GM12865 (cell line): ENCODE measurements around the gene MBD3.

Experiments
- DNase-seq: peaks from one replicate; pipeline ENCODE4 v3.0.0; 2010; ENCODE audit warnings: low read depth
- H3K4me3 ChIP-seq: 2 replicates; pipeline ENCODE4 v1.5.1; 2011; ENCODE audit warnings: mild to moderate bottlenecking, low read depth, low read length, control low read depth
- TF ChIP-seq, protein P1 (sequence below): IDR thresholded peaks from 2 replicates; pipeline ENCODE4 v1.5.1; 2011; ENCODE audit warnings: low read length, control low read depth, low read depth, inconsistent platforms; ENCODE audit not compliant: insufficient read depth; ENCODE audit errors: missing control alignments

MBD3 gene

DNA sequence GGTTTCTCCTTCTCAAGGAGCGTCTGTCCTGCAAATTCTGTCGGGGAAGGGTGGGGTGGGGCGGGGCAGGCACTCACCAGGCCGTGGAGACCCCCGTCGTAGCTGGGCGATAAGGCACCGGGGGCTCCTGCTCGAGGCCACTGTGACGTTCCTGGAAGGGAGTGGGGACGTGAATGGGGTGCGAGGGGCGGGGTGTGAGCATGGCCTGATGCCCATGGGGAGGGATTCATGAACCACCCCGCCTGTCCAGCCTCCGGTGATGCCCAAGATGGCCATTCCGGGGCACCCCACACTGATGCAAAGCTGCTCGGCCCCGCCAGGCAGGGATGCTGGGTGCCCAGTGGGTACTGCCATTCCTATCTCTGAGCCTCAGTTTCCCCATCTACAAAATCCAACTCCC lies 27.0 kb upstream of the MBD3 start:
- TF ChIP-seq, protein P1, sequence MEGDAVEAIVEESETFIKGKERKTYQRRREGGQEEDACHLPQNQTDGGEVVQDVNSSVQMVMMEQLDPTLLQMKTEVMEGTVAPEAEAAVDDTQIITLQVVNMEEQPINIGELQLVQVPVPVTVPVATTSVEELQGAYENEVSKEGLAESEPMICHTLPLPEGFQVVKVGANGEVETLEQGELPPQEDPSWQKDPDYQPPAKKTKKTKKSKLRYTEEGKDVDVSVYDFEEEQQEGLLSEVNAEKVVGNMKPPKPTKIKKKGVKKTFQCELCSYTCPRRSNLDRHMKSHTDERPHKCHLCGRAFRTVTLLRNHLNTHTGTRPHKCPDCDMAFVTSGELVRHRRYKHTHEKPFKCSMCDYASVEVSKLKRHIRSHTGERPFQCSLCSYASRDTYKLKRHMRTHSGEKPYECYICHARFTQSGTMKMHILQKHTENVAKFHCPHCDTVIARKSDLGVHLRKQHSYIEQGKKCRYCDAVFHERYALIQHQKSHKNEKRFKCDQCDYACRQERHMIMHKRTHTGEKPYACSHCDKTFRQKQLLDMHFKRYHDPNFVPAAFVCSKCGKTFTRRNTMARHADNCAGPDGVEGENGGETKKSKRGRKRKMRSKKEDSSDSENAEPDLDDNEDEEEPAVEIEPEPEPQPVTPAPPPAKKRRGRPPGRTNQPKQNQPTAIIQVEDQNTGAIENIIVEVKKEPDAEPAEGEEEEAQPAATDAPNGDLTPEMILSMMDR: no peak
- no peak for DNase-seq
- no peak overlapping the region for H3K4me3 ChIP-seq

DNA sequence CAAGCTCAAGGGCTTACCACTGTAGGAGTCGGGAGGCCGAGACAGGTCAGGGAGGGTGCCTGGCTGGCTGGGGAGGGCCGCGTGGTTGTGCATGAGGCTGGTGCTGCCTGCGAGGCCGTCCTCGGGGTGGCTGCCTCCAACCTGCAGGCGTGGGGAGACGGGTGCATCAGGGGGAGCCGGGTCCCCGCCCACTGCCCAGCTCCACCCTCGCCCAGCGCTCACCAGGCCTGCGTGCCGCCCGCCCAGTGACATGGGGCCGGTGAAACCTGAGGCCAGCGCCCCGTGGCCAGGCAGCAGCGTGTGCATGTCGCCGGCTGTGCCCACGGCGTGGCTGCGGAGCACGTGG lies 26.4 kb upstream of the MBD3 start:
- DNase-seq: no peak
- no peak overlapping the region for H3K4me3 ChIP-seq
- TF ChIP-seq, protein P1: no peak

DNA sequence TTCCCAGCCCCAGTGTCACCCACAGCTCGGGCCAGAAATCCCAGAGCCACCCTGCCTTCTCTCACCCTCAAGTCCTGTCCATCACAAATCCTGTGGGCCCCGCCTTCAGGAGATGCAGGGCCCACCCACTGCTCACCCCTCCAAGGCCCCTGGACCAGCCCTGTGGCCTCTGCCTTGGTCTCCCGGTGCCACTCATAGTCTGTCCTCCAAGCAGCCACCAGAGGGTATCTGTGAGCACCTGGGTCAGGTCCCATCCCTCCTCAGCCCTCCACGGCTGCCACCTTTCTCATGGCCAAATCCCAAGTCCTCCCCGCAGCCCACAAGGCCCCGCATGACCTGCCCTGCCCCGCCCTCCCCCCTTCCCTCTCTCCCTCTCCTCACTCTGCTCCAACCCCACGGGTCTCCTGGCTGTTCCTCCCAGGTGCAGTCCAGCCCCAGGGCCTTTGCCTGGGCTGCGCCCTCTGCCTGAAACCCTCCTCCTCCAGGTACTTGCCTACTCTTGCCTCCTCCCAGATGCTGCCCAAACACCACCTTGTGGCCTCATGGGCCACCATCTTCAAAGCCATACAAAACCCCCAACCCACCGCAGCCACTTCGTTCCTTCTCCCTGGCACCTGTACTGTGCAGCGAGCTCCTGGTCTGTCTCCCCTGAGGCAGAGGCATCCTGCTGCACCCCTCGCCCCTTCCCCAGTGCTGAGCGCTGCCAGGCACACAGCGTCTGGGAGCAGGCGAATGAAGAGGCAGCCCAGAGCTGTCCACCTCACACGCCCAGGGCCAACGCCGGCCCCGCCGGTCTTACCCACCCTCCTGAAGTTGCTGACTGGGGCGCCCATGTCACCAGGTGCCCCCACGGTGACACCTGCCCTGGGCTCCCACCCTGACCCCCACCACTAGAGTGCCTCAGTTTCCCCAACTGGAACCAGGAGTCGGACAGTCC lies 25.8 kb upstream of the MBD3 start:
- peak; percentile 71 for DNase-seq
- no peak overlapping the region for H3K4me3 ChIP-seq
- TF ChIP-seq, protein P1: peak; percentile 58

DNA sequence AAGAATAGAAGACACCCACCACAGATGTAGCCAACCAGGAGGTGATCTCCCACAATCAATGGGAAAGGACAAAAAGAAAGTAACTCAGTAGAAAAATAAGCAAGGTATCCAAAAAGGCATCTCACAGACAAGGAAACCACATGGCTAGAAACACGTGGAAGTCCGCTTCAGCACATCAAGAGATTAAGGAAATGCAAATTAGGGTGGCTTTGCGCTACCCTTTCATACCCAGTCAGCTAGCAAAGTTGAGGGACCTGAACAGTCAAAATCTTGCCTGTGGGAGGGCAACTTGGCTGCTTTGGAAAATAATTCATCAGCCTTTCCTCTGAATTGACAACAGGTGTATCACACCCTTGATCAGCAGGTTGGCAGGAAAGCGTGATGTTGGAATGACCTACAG lies 24.2 kb upstream of the MBD3 start:
- DNase-seq: no peak
- TF ChIP-seq, protein P1: no peak
- H3K4me3 ChIP-seq: no peak overlapping the region

DNA sequence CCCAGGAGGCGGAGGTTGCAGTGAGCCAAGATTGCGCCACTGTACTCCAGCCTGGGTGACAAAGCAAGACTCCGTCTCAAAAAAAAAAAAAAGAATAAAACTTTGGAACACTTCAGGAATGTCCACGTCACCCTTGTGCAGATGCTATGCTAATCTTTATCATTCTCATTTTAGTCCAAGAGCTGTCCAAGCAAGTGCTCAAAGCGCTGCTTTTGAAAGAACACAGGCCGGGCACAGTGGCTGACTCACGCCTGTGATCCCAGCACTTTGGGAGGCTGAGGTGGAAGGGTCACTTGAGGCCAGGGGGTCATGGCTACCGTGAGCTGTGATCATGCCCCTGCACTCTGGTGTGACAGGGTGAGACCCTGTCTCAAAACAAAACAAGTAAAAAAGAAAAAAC lies 23.7 kb upstream of the MBD3 start:
- DNase-seq: no peak
- TF ChIP-seq, protein P1: no peak
- H3K4me3 ChIP-seq: no peak overlapping the region

DNA sequence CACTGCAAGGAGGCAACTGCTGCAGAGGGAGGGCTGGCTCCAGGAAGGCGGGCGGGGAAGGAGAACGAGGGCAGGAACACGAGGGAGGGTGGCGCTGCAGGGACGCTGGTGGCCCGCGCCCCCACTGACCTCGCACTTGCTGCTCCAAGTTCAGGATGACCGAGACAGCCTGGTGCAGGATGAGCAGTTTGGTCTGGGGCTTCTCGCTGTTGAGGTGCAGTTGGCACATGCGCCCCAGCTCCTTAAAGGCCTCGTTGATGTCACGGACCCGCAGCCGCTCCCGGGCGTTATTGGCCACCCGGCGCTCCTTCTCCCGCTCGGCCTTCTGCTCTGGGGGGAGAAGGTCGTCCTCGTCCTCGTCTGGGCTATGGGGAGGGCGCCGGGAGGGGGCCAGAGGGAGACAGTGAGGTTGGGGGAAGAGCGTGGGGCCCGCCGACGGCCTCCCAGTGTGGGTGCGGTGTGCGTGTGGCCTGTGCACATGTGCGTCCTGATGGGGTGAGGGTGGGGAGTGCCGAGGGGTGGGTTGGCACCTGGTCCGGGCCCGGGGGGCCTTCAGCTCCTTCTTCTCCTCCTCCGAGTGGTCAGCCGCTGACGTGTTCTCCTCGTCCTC lies 22.6 kb upstream of the MBD3 start:
- H3K4me3 ChIP-seq: no peak overlapping the region
- TF ChIP-seq, protein P1: no peak
- no peak for DNase-seq
